H1 (cell line): Measurements from ENCODE around the gene NRXN3. TPM values are rescaled to one million over a fixed set of nuclear protein-coding genes. Genes with fewer than 3 reads are reported as not detected.

Source experiments
- CTCF ChIA-PET: fragments of 300-600 bp; sonication (Branson Sonifier 250); formaldehyde crosslinking; loops from one replicate; lab custom pipeline; 2021; ENCODE audit not compliant: partially characterized antibody; lab: Charles Lee
- POLR2A ChIA-PET: fragments of 300-600 bp; sonication (Branson Sonifier 250); formaldehyde crosslinking; loops from one replicate; lab custom pipeline; 2021; ENCODE audit warnings: inconsistent platforms; ENCODE audit not compliant: partially characterized antibody; lab: Charles Lee
- DNase-seq, 2 experiments: peaks; one replicate each; pipeline versions ENCODE4 v3.0.0 to v3.0.0-alpha.2; 2010 to 2022; ENCODE audit warnings: low spot score in 2 of 2, low read depth in 1 of 2, mixed read lengths in 1 of 2
- FAIRE-seq: peaks from 2 replicates; lab custom pipeline; 2011; peaks lifted over from hg19 to GRCh38; lab: Jason Lieb, UNC
- H2AFZ ChIP-seq: 2 replicates; pipeline ENCODE4 v1.8.1; 2012; ENCODE audit warnings: low read length, inconsistent platforms
- H2AK5ac ChIP-seq: 2 replicates; pipeline ENCODE4 v1.6.1; 2013; ENCODE audit warnings: low read depth, low read length
- H2BK120ac ChIP-seq: replicated peaks from 2 replicates; pipeline ENCODE3; 2013; ENCODE audit warnings: low read depth, low read length, inconsistent platforms
- H2BK12ac ChIP-seq: 2 replicates; pipeline ENCODE4 v1.6.1; 2013; ENCODE audit warnings: low read depth, low read length
- H2BK15ac ChIP-seq: 2 replicates; pipeline ENCODE4 v1.6.1; 2013; ENCODE audit warnings: low read length
- H2BK20ac ChIP-seq: 2 replicates; pipeline ENCODE4 v1.6.1; 2013; ENCODE audit warnings: low read length
- H2BK5ac ChIP-seq: 2 replicates; pipeline ENCODE4 v1.6.1; 2013; ENCODE audit warnings: low read depth, low read length
- H3K14ac ChIP-seq: 2 replicates; pipeline ENCODE4 v1.6.1; 2013; ENCODE audit warnings: inconsistent platforms; ENCODE audit not compliant: insufficient read length
- H3K18ac ChIP-seq: 2 replicates; pipeline ENCODE4 v1.6.1; 2013; ENCODE audit warnings: low read length; ENCODE audit errors: extremely low read depth
- H3K23ac ChIP-seq: 2 replicates; pipeline ENCODE4 v1.6.1; 2013; ENCODE audit warnings: inconsistent platforms; ENCODE audit not compliant: insufficient read length
- H3K23me2 ChIP-seq: 2 replicates; pipeline ENCODE4 v1.6.1; 2013; ENCODE audit warnings: low read depth, low read length
- H3K27ac ChIP-seq: 2 replicates; pipeline ENCODE4 v1.6.1; 2011; ENCODE audit warnings: low read depth, low read length, inconsistent platforms
- H3K27me3 ChIP-seq, 4 experiments: replicated peaks in 1 of 4; 1 replicate in 1 of 4; 2 replicates in 3 of 4; pipeline versions ENCODE4 v1.6.1 to v1.8.1; 2011 to 2013; ENCODE audit warnings: low read length in 3 of 4, mild to moderate bottlenecking in 3 of 4, inconsistent platforms in 2 of 4, mixed read lengths in 2 of 4, moderate library complexity in 1 of 4; ENCODE audit not compliant: control insufficient read depth in 3 of 4, insufficient read depth in 3 of 4; ENCODE audit errors: extremely low read depth in 1 of 4
- H3K36me3 ChIP-seq, 4 experiments: 2 replicates each; pipeline versions ENCODE4 v1.6.1 to v1.8.1; 2011 to 2013; ENCODE audit warnings: mild to moderate bottlenecking in 4 of 4, low read length in 3 of 4, moderate library complexity in 2 of 4, control low read depth in 1 of 4, inconsistent platforms in 1 of 4; ENCODE audit not compliant: insufficient read depth in 4 of 4, control insufficient read depth in 2 of 4
- H3K4ac ChIP-seq: replicated peaks from 2 replicates; pipeline ENCODE3; 2013; ENCODE audit warnings: low read length, low read depth, mixed read lengths, inconsistent platforms; ENCODE audit not compliant: insufficient read length
- H3K4me1 ChIP-seq, 4 experiments: replicated peaks in 1 of 4; 1 replicate in 1 of 4; 2 replicates in 3 of 4; pipeline versions ENCODE4 v1.6.1 to v1.8.1; 2011 to 2013; ENCODE audit warnings: low read length in 3 of 4, inconsistent platforms in 2 of 4, mixed read lengths in 1 of 4; ENCODE audit not compliant: insufficient read depth in 4 of 4, control insufficient read depth in 3 of 4
- H3K4me2 ChIP-seq, 2 experiments: 2 replicates each; pipeline versions ENCODE4 v1.6.1 to v1.8.1; 2011 to 2013; ENCODE audit warnings: low read depth in 2 of 2, low read length in 2 of 2, control low read depth in 1 of 2, inconsistent platforms in 1 of 2, mild to moderate bottlenecking in 1 of 2; ENCODE audit not compliant: insufficient read depth in 1 of 2
- H3K4me3 ChIP-seq, 4 experiments: fragments of 200-600, 300-600 bp in 1 of 4; sonication (generic), shearing (Covaris generic), sonication (Bioruptor Twin) in 1 of 4; 2 replicates each; pipeline versions ENCODE4 v1.5.1 to v1.8.1; 2011 to 2016; ENCODE audit warnings: low read length in 4 of 4, low read depth in 3 of 4, control low read depth in 2 of 4, inconsistent platforms in 2 of 4, mild to moderate bottlenecking in 2 of 4, mixed read lengths in 1 of 4, moderate library complexity in 1 of 4; ENCODE audit not compliant: insufficient read depth in 2 of 4; ENCODE audit errors: extremely low read depth in 1 of 4
- H3K56ac ChIP-seq: replicated peaks from 2 replicates; pipeline ENCODE3; 2013; ENCODE audit warnings: low read depth, mild to moderate bottlenecking, mixed read lengths, low read length, inconsistent platforms; ENCODE audit not compliant: insufficient read length
- H3K79me1 ChIP-seq: 2 replicates; pipeline ENCODE4 v1.6.1; 2013; ENCODE audit warnings: low read depth, low read length, control low read depth
- H3K79me2 ChIP-seq, 2 experiments: 2 replicates each; pipeline versions ENCODE4 v1.6.1 to v1.8.1; 2012 to 2013; ENCODE audit warnings: low read length in 2 of 2, mild to moderate bottlenecking in 2 of 2, inconsistent platforms in 1 of 2; ENCODE audit not compliant: insufficient read depth in 2 of 2, control insufficient read depth in 1 of 2
- H3K9ac ChIP-seq, 4 experiments: replicated peaks in 1 of 4; 1 replicate in 1 of 4; 2 replicates in 3 of 4; pipeline versions ENCODE4 v1.6.1 to v1.8.1; 2011 to 2013; ENCODE audit warnings: low read depth in 3 of 4, low read length in 3 of 4, control low read depth in 2 of 4, mild to moderate bottlenecking in 2 of 4, moderate library complexity in 2 of 4, inconsistent platforms in 1 of 4; ENCODE audit errors: extremely low read depth in 1 of 4
- H3K9me3 ChIP-seq, 2 experiments: 2 replicates each; pipeline versions ENCODE4 v1.6.1 to v1.8.1; 2012 to 2013; ENCODE audit warnings: mild to moderate bottlenecking in 2 of 2, moderate library complexity in 2 of 2, control low read depth in 1 of 2, inconsistent platforms in 1 of 2, low read depth in 1 of 2, low read length in 1 of 2, mixed read lengths in 1 of 2; ENCODE audit not compliant: insufficient read depth in 2 of 2
- H4K20me1 ChIP-seq, 2 experiments: replicated peaks in 1 of 2; 2 replicates each; pipeline versions ENCODE3 to v1.8.1; 2011 to 2013; ENCODE audit warnings: inconsistent platforms in 2 of 2, low read length in 2 of 2, mild to moderate bottlenecking in 1 of 2; ENCODE audit not compliant: insufficient read depth in 2 of 2, control insufficient read depth in 1 of 2
- H4K5ac ChIP-seq: 2 replicates; pipeline ENCODE4 v1.6.1; 2013; ENCODE audit warnings: low read length, low read depth, mixed read lengths, inconsistent platforms; ENCODE audit not compliant: insufficient read length
- H4K8ac ChIP-seq: 2 replicates; pipeline ENCODE4 v1.8.0; 2013; ENCODE audit warnings: mild to moderate bottlenecking, moderate library complexity, low read length, inconsistent platforms; ENCODE audit not compliant: insufficient read depth; ENCODE audit errors: extremely low read depth
- H4K91ac ChIP-seq: replicated peaks from 2 replicates; pipeline ENCODE3; 2013; ENCODE audit warnings: low read length, mixed read lengths, inconsistent platforms; ENCODE audit not compliant: insufficient read length
- FOSL1 ChIP-seq: IDR thresholded peaks from 2 replicates; pipeline ENCODE4 v1.6.1; 2011; ENCODE audit warnings: mild to moderate bottlenecking, low read depth, low read length, moderate library complexity; ENCODE audit not compliant: insufficient read depth
- GABPA ChIP-seq: IDR thresholded peaks from 2 replicates; pipeline ENCODE4 v1.6.1; 2011; ENCODE audit warnings: mild to moderate bottlenecking, low read length, moderate library complexity, borderline replicate concordance; ENCODE audit not compliant: insufficient read depth
- WGBS, 2 experiments: shearing (Covaris generic) in 1 of 2; methylation state at CpG; one replicate each; pipeline versions ENCODE4 v1.1.6 to v1.1.7; 2013 to 2015; ENCODE audit warnings: low lambda C conversion rate in 2 of 2, mixed read lengths in 2 of 2, inconsistent platforms in 1 of 2, low coverage in 1 of 2, missing lambda C conversion rate in 1 of 2; ENCODE audit not compliant: insufficient replicate concordance in 2 of 2, insufficient coverage in 1 of 2, insufficient read length in 1 of 2; ENCODE audit errors: extremely low coverage in 1 of 2, missing lambda C conversion rate in 1 of 2; 5-methylcytosine and 5-hydroxymethylcytosine counted together
- polyA plus RNA-seq, 7 experiments: library from polyadenylated mRNA; depleted of rRNA in 3 of 7; stranded (reverse) in 5 of 7; unstranded in 2 of 7; fragments of >200 nt in 5 of 7; fragments of 200-250 nt in 2 of 7; gene quantifications; 1 replicate in 5 of 7; 2 replicates in 1 of 7; 4 replicates in 1 of 7; pipeline versions ENCODE4 v1.2.1 to v1.2.3, GENCODE V29; 2011 to 2013; ENCODE audit warnings: missing spikeins in 2 of 7, mixed read lengths in 2 of 7
- total RNA-seq: library from RNA; stranded (reverse); fragmentation: NEBNext Ultra II Directional; extraction: Animal tissue kit (Norgen Biotek cat#: 25700); gene quantifications from 2 replicates; pipeline ENCODE4 v1.2.1, GENCODE V29; 2021

The NRXN3 gene
- total and polyA plus RNA-seq, 2 of the 8 experiments (the other 6 are each of a cell fraction or from before 2014, with no cell fraction given): 2.6 to 4.1 TPM

- no peaks in the 10 kb centered on the region for H3K4me1 ChIP-seq
- H3K27me3 ChIP-seq: no peaks in the 10 kb centered on the region
- no peak overlapping the region for H2AFZ ChIP-seq
- no peak overlapping the region for H3K23ac ChIP-seq
- no peak overlapping the region for H3K9ac ChIP-seq
- ChIA-PET CTCF (interaction anchor here (0.7 kb wide), 1 partner anchor 156 kb away, joined by 3 read pairs; no protein-coding TSS in a partner anchor), POLR2A (no interaction called here)
- H3K4ac ChIP-seq: no peak overlapping the region
- H3K79me1 ChIP-seq: no peaks in the 10 kb centered on the region
- no peak overlapping the region for H3K27ac ChIP-seq
- no peak overlapping the region for H3K4me2 ChIP-seq
- no peak overlapping the region for H2AK5ac ChIP-seq
- H4K8ac ChIP-seq: no peak overlapping the region
- H4K5ac ChIP-seq: no peak overlapping the region
- H2BK120ac ChIP-seq: no peak overlapping the region
- no peaks in the 10 kb centered on the region for H3K9me3 ChIP-seq
- no peak overlapping the region for H2BK12ac ChIP-seq
- no peak overlapping the region for H2BK5ac ChIP-seq
- TF ChIP-seq FOSL1 (no peak), GABPA (no peak)
- H4K91ac ChIP-seq: no peak overlapping the region
- no peaks in the 10 kb centered on the region for H3K79me2 ChIP-seq
- DNase-seq (no peak), FAIRE-seq (no peak)
- no peak overlapping the region for H3K56ac ChIP-seq
- no peak overlapping the region for H3K4me3 ChIP-seq
- H4K20me1 ChIP-seq: no peaks in the 10 kb centered on the region
- no peaks in the 10 kb centered on the region for H3K36me3 ChIP-seq
- no peak overlapping the region for H3K14ac ChIP-seq
- H2BK15ac ChIP-seq: no peak overlapping the region
- 98% methylated on average over 4 of the region's 7 CpGs; no CpG with 5 or more reads in 1 of the 2 experiments for WGBS, 2 experiments
- no peak overlapping the region for H2BK20ac ChIP-seq
- no peaks in the 10 kb centered on the region for H3K23me2 ChIP-seq
- no peak overlapping the region for H3K18ac ChIP-seq
These were observed 1486.3 kb downstream of the NRXN3 start for GRCh38 chr14:79656496-79656895.
